IPS DF 19.7 (cell line): ENCODE data around the gene ABHD17B.
"Not testable (repeated sequence)": the region's sequence is repeated elsewhere in the genome, so short reads cannot be mapped to it uniquely, and the experiment has no call there.

Experiments used
- DNase-seq: peaks from one replicate; pipeline ENCODE4 v3.0.0-alpha.2; 2013; ENCODE audit warnings: low read depth, low spot score

Gene ABHD17B

DNA sequence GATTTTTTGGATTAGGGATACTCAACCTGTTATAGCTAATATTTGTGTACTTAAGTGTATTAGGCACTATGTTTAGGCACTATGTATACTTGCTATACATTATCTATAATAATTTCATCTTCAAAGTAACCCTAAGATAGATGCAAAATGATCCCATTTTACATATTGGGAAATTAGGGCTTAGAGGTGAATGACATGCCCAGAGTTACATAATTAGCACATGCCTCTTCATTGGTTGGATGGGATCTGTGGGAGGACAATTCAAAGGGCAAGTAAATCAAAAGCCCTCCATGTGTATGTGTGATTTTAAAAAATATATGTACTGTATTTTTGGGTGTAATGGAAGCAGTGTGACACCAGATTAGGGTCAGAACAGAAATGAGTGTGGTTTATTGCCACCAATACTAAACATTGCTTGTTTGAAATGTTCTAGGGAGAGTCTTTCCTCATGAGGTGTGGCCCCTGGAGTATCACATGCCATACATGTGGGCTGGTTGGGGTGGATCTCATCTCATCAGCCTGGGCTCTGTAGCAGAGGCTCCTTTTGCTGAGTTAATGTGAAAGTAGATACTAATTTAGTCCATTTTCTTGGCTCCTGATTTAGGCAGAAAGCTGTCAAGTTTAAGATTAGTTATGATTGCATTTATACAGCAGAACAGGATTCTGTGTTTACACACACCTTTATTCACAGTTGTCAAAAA is 6.0 kb upstream of the ABHD17B start:
- no peak for DNase-seq

DNA sequence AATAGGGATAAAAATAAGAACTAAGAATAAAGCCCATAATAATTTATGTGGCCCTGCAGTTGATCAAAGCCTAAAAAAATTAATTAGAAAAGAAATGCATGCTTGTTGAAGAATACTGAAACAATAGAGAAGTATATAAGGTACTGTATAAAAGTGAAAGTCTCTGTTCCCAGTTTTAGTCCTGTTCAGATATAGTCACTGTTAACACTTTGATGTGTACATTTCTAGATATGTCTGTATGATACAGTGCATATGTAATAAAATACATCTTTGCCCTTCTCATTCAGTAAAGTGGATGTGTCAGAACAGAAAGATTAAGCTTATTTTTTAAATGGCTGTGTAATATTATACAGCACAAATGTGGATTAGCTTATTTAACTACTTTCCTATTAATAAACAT is 4.5 kb upstream of the ABHD17B start:
- no peak for DNase-seq

DNA sequence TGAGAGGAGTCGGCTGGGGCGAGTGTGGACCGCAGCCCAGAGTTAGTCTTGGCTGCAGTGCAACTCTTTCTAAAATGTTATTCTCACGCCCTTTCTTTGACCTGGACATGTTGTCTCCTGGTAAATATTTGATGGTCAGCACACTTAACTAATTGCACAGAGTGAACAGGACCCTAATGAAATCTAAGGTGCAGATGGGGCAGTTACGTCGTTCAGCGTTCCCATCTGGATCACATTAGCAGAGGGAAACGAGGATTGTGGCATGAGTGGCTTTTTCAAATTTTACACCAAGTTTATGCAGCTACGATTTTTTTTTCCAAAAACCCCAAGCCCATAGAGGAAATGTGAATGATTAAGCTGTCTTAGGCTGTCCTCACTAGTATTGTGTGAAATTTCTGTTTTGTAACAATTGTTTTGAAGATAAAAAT is 929 bp upstream of the ABHD17B start:
- no peak for DNase-seq

DNA sequence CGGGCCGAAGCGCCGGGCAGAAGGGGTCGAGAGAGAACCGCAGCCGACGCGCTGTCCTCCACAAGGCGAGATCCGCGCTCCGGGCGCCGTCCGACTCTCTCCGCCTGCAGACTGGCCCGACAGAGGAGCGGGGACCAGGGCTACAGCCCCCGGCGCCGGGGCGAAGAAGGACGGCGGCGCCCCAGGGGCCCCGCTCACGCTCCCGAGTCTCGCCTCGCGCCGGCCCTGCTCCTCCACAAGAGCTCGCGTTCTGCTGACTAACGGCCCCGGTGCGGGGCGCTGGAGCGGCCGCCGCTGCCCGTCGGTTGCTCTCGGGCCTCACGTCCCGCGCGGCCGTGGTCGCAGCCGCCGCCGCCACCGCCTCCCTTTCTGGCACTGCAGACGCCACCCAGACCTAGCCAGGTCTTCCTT is 338 bp downstream of the ABHD17B start:
- DNase-seq = no peak

DNA sequence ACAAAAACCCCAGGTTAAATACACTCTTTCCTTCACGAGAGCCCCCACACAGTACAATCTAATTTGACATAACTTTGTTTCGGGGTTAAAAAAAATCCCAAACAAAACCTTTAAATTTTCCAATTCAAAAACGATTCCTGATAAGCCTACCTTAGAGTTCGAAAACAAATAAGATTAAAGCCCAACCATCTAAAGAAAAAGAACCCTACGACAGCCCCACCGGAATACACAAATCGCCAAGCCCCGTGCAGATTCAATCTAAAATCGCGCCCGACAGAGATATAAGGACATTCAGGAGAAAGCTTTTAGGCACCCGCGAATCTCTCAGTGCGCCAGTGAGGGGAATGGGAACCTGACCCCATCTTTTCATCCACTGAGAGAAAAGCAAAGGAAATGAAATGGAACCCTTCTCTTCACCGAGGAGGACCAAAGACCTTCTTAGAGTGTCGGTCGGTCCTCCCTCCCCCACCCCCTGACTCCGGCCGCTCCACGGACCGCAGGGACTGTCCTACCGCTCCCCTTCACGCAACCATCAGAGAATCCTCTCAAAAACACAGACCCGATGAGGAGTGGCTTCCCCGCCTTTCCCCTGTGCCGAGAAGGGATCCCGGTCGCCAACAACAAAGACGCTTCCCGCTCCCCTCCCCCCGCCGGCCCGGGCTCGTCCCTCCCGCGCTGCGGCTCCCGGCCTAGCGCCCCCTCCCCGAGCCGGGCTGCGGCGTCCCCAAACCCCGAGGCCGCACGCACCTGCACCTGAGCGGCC is 925 bp downstream of the ABHD17B start:
- no peak for DNase-seq

DNA sequence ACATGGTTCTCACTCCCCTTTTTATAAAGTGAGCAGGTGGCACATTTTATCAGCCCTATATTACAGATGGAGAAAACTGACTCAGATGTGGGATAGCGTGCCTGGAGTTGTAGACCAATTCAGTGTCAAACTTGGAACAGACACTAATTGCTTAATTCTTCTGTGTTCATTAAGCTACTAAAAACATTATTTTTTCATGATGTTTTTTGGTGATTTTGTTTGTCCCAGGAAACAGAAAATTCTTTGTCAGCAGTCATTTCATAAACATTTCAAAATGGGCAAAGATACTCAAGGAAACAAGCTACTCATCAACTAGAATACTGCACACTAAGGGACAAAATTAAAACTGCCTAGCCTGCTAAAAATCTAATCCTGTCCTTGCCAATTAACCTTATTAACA is 2.2 kb downstream of the ABHD17B start:
- DNase-seq = no peak

DNA sequence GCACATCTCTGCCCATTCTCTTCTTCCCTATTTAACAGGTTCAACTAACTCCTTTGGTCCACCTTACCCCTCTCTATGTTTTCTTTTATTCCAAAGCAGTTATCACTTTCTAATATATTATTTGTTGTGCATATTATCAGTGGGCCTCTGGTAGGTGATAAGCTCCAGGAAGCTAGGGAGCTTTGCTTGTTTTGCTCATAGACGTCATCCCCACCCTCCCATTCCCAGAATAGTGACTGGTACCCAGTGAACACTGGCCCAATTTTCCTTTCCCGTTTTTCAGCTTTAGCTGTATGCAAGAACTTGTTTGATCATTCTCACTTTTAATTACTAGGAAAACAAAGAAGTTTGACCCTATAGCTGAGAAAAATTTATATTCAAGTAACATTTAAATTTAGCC is 6.9 kb downstream of the ABHD17B start:
- DNase-seq = no peak

DNA sequence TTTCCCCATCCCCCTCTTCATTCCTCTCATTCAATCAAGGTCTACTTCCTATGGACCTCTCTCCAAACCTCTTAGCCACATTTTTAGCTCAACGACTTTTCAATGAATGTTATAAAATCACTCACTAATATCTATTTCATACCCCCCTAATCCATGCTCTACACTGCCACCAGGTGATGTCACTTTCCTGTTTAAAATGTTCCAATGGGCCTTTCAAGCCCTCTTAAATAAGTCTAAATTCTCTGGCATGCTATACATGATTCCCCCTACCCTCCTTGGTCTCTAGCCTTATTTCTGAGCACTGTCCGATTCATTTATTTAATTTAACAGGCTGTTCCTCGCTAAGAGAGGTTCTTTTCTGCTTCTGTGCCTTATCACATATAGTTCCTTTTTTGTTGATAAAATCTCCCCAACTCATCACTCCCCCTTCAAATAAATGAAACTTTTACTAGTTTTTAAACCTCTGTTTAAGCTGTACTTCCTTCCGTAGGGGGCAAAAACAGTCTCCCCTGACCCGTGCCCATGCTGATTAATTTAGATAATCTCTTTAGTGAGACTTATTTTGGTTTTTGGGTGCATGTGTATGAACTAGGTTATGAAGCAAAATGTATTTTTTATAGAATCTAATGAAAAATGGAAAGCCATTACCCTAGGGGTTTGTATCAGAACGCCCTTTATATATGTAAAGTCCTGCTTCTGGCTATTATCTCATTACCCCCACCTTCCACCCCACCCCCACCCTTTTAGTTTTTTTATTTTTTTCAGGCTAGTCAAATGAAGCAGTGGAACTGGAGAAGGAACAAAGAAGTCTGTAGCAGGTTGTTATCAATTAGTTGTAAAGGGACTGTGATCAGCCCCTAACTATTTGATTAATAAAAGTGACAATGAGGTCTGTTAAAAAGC is 9.0 kb downstream of the ABHD17B start:
- DNase-seq = no peak

DNA sequence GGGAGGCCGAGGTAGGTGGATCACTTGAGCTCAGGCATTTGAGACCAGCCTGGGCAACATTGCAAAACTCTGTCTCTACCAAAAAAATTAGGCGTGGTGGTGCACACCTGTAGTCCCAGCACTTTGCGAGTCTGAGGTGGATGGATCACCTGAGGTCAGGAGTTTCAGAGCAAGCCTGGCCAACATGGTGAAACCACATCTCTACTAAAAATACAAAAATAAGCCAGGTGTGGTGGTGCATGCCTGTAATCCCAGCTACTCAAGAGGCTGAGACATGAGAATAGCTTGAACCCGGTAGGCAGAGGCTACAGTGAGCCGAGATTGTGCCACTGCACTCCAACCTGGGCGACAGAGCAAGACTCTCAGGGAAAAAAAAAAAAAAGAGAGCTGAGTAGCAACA is 12.2 kb downstream of the ABHD17B start:
- DNase-seq = not testable (repeated sequence)

DNA sequence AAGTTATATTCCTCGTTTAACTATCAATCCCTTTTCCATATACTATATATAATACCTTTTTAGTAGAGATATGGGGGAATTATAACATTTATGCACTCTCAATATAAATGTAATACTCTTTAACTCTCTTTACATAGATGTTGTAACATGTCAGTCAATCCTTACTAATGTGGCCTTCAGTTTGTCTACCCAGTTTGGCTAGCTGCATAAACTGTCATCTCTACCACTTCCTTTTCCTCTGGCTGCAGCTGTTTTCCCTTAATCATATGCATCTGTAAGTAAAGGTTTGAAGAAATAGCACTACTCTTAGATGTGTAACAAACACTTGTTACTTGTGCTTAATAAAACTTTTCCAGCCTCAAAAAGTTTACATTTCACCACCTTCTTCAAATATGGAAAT is 13.4 kb downstream of the ABHD17B start:
- DNase-seq = no peak

DNA sequence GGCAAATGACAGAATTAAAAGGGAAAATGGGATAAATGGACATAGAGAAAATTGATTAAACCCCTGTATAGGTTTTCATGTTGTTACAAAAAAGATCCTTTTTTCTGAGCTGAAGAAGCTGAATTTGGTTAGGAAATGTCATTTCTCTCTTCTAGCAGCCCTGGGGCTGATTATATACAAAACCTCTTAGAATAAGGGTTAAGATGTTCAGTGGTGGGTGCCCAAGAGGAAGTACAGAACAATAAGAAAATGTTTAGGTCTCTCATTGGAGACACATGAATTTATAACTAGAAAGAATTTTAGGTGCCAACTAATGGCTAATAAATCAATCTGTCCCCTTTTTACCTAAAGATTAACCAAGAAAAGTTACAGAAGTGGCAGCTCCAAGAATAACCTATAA is 14.2 kb downstream of the ABHD17B start:
- no peak for DNase-seq

DNA sequence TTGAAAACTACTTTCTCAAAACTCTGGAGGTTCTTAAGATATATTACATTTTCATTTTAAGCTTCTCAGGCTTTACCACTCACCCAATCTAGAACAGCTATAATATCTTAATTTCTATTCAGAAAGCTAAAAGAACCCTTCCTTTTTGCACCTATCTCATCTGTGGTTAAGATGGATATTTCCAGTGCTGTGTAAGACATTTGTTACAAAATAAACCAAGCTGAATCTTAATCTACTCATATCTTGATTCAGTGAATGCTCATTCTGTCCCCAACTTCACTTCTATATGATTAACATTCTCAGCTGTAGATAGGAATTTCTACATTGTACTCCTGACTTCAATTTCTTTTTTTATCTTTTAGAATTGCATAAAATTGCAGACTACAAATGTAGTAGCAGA is 15.0 kb downstream of the ABHD17B start:
- no peak for DNase-seq

DNA sequence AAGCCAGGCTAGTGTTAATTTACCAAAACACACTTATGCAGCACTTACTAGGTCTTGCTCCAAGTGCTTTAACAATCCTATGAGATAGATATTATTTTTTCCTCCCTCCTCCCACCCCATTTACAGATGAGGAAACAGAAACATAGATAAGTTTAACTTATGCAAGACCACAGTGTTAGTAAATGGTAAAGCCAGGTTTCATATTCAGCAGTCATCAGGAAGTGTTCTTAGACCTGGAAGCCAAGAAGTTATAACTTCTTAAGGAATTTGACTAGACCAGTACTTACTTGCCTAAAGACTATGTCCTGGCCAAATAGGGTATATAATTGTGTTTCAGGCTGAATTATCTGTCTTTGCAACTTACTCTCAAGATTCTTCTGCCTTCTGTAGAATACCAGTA is 15.9 kb downstream of the ABHD17B start:
- DNase-seq = no peak

DNA sequence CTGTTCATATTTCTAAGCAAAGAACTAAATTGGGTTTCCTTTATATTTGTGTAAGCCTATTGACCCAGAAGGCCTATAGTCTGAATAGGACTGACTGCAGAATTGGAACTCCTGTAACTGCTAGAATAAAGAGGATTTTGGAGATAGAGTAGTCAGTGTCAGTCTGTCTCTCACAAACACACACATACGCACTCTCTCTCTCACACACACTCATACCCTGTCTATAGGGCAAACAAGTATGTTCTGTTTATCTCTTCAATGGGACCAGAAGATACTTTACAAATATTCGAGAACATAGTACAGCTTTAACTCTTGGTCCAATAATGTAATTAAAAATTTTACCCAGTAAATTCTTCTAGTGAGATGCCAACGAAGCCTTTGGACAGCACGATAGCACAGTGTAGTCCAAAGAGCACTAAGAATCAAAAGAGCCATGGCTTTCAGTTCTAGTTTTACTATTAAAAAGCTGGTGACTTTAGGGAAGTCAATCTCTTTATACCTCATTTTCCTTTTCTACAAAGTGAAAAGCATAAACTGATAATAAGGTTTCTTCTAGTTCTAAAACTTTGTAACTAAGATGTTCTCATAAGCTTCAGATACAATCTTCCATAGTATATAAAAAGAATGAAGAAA is 19.3 kb downstream of the ABHD17B start:
- no peak for DNase-seq

DNA sequence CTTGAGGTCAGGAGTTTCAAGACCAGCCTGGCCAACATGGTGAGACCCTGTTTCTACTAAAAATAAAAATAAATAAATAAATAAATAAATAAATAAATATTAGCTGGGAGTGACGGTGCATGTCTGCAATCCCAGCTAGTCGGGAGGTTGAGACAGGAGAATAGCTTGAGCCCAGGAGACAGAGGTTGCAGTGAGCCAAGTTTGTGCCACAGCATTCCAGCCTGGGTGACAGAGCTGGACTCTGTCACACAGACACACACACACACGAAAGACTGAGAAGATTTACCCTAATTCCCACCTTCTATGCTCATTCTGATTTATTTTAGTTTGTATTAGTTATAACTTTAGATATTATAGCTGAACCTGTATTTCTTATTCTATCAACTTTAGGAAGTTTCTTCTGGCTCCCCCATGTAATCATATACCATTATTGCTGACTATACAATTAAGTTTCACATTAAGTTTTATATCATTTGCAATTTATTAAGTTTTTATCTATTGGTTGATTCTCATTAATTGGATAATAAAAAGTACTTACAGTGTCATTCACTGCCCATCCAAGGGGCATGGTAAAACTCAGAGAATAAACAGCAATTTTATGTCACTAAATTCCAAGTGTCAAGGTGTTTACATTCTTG is 20.8 kb downstream of the ABHD17B start:
- no peak for DNase-seq

DNA sequence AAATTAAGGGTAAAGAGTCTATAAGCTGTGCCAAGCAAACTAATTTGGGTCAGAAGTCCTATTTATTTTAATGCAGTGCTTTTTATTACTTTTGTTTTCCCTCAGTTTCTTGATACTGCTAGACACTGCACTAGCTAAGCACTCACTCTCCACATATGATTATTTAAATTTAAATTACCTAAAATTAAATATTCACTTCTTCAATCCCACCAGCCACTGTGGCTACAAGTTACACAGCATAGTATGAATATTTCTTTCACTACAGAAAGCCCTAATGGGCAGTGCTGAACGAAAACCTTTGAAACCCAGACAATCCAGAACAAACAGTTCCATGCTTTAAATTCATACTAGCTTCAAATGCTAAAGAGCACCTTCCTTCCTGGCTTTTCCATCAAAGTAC is 23.6 kb downstream of the ABHD17B start:
- DNase-seq = no peak

DNA sequence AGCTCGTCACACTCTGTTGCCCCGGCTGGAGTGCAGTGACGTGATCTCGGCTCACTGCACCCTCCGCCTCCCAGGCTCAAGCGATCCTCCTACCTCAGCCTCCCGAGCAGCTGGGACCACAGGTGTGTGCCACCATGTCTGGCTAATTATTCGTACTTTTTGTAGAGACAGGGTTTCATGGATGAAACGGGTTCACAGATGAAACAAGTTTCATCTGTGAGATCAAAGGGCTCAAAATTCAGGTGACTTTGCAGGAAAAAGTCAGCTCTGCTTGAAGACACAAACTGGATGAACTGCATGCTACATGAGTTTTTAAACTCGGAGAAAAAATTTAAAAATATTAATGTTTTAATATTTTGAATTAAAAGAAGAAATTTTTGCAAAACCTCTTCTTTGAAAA is 24.5 kb downstream of the ABHD17B start:
- no peak for DNase-seq

DNA sequence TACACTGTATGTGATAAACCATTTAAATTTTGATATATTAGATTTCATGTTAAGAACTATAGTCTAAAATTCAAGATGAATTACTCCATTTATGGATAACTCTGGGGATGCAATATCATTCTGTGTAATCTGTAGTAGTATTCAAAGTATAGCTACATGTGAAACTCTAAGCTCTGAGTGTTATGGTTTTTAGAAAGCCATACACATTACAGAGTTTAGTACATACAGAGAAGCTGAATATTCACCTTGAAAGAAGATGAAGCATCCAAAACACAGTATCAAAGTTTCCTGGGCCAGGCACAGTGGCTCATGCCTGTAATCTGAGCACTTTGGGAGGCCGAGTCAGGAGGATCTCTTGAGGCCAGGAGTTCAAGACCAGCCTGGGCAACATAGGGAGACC is 25.0 kb downstream of the ABHD17B start:
- no peak for DNase-seq

DNA sequence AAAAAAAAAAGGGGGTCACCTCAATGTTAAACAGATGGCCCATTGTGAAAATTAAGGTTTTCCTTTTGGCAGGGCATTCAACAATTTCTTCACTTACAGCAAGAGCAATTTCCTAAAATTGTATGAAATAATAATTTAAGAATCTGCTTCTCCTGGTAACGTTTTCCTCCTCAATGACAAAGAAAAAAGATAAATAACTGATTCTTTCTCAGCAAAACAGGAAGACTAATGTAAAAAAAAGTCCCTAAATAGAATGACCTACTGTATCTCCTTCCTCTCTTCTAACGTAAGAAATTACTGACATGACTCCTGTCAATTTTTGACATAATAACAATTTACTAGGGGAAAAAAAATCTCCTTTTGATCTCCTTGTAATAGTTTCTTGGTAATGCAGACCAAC is 25.5 kb downstream of the ABHD17B start:
- no peak for DNase-seq

DNA sequence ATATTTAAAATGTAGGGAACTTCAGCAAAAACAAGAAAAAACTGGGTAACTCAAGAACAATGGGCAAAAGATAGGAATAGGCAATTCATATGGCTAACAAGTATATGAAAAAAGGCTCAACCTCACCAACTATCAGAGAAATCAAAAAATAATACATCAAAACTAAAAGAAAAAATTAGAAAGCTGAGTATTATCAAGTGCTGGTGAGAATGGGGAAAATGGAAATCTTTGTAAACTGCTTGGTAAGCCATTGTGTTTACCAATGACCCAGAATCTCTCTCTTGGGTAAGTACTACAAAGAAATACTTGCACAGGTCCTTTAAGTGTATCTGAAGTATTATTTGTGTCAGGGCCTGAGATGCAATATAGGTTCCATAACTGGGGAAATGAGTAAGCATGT is 27.0 kb downstream of the ABHD17B start:
- DNase-seq = no peak

DNA sequence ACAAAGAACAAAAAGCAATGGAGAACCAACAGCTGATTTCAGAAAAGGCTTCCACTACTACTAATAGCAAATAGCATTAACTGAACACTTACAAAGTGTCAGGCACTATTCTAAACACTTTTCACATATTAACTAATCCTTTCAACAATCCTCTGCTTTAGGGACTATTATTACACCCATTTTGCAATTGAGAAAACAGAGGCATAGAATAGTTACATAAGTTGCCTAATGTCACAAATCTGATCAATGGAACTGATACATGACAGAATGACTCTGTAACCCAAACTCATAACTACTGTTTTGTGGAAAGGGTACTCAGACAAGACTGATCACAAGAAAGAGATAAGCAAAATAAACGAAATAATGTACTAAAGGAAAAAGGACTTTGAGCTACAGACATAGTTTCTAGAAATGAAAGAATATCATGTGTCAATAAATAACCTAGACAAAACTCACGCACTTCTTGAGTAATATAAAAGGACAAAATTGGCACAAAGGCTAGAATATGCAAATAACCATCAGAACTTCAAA is 31.3 kb downstream of the ABHD17B start:
- no peak for DNase-seq
